ENCODE results near the gene ATP10A. TPM values are rescaled to one million over a fixed set of nuclear protein-coding genes. Genes with fewer than 3 reads are reported as not detected.

The ATP10A gene
- polyA plus RNA-seq, 1 donor from 2014 or later, result not detected

DNA sequence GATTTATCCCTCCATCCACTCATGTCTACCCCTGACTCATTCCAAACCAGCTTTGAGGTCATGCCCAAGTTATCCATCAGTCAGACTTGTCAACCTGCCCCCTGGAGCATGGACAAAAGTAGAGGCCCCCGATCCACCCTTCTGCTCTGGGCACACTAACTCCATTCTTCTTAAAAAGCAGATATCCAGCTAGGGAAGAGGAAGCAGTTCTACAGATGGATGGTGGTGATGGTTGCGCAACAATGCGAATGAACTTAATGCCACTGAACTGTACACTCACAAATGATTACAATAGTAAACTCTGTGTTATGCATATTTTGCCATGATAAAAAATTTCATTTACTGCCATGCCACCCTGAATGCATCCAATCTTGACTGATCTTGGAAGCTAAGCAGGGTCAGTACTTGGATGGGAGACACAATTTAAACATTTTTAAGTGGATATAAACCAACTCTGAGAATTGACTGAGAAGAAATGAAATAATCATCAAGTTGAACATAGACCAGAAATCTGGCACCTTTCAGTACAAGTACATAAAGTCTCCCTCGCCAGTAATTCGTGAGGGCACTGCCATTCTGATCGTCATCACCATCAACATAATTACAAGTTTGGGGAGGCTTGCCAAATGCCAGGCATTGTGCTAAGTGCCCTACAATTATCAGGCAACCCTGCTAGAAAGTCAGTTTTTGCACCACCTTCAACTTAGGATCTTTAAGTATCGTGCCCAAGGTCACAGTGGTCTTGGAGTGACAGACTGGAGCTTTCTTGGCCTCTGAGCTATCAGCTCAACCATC is 124.8 kb downstream of the ATP10A start:
- H3K36me3 ChIP-seq (ENCODE audit: insufficient read depth, low read length), result no peaks in the 10 kb centered on the region
- TF ChIP-seq SMC3 (conservative IDR thresholded peaks at IDR 0.05; ENCODE audit: poor library complexity) (no peak), TAF1 (IDR thresholded peaks at IDR 0.05; ENCODE audit: low read depth) (no peak), RAD21 (conservative IDR thresholded peaks at IDR 0.05) (no peak), EP300 (conservative IDR thresholded peaks at IDR 0.05; ENCODE audit: poor library complexity, severe bottlenecking) (no peak), POLR2AphosphoS5 (IDR thresholded peaks at IDR 0.05) (no peak)
- TF ChIP-seq, protein P1, sequence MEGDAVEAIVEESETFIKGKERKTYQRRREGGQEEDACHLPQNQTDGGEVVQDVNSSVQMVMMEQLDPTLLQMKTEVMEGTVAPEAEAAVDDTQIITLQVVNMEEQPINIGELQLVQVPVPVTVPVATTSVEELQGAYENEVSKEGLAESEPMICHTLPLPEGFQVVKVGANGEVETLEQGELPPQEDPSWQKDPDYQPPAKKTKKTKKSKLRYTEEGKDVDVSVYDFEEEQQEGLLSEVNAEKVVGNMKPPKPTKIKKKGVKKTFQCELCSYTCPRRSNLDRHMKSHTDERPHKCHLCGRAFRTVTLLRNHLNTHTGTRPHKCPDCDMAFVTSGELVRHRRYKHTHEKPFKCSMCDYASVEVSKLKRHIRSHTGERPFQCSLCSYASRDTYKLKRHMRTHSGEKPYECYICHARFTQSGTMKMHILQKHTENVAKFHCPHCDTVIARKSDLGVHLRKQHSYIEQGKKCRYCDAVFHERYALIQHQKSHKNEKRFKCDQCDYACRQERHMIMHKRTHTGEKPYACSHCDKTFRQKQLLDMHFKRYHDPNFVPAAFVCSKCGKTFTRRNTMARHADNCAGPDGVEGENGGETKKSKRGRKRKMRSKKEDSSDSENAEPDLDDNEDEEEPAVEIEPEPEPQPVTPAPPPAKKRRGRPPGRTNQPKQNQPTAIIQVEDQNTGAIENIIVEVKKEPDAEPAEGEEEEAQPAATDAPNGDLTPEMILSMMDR (IDR thresholded peaks at IDR 0.05; ENCODE audit: poor library complexity, severe bottlenecking), result no peak
- H2AFZ ChIP-seq (ENCODE audit: low read depth, low read length), result no peak overlapping the region
- no peak overlapping the region for H3K9ac ChIP-seq (ENCODE audit: low read length)
- H3K27me3 ChIP-seq (ENCODE audit: insufficient read depth, low read depth, low read length), result no peaks in the 10 kb centered on the region
- H3F3A ChIP-seq (ENCODE audit: insufficient read depth, low read length, poor library complexity, severe bottlenecking), result peaks cover 5% of the 10 kb centered on the region
- H3K4me2 ChIP-seq (ENCODE audit: low read length), result no peak overlapping the region
- no peaks in the 10 kb centered on the region for H4K20me1 ChIP-seq (ENCODE audit: insufficient read depth)
- no peak overlapping the region for H3K4me3 ChIP-seq (ENCODE audit: low read length)
- H3K9me2 ChIP-seq (ENCODE audit: insufficient read depth, low read length), result no peaks in the 10 kb centered on the region
- H3K79me2 ChIP-seq (replicated peaks; ENCODE audit: insufficient read depth, low read length), result no peaks in the 10 kb centered on the region
- H3K27ac ChIP-seq (ENCODE audit: low read length), result no peak overlapping the region
- no peaks in the 10 kb centered on the region for H3K9me3 ChIP-seq (ENCODE audit: low read length)

DNA sequence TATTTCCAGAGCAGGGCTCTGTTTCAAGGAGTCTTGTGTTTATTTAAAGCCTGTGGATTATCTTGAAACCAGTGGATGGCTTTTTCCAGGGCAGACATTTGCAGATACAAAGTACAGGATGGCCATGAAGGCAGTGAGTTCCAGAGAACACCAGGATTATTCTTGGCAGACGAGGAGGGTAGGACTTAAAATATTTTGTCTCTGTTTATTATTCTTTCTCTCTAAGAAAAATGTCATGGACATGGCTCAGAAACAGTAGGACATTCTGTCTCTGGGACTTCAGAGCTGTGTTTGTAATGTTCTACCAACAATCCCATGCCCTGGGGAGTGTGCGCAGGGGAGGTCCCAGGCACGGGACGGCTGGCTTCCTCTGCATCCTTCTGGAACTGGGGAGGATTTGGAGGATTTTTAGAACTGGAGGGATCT is 125.9 kb downstream of the ATP10A start:
- Histone ChIP-seq H3K36me3 (ENCODE audit: insufficient read depth, low read length) (no peaks in the 10 kb centered on the region), H3K27ac (ENCODE audit: low read length) (no peak overlapping the region), H3K9me2 (ENCODE audit: insufficient read depth, low read length) (no peaks in the 10 kb centered on the region), H3K9me3 (ENCODE audit: low read length) (no peaks in the 10 kb centered on the region), H3K9ac (ENCODE audit: low read length) (no peak overlapping the region), H3F3A (ENCODE audit: insufficient read depth, low read length, poor library complexity, severe bottlenecking) (peaks cover 5% of the 10 kb centered on the region), H3K79me2 (replicated peaks; ENCODE audit: insufficient read depth, low read length) (no peaks in the 10 kb centered on the region), H4K20me1 (ENCODE audit: insufficient read depth) (no peaks in the 10 kb centered on the region), H2AFZ (ENCODE audit: low read depth, low read length) (no peak overlapping the region), H3K4me3 (ENCODE audit: low read length) (no peak overlapping the region), H3K4me2 (ENCODE audit: low read length) (no peak overlapping the region), H3K27me3 (ENCODE audit: insufficient read depth, low read depth, low read length) (no peaks in the 10 kb centered on the region)
- TF ChIP-seq, protein P1 (IDR thresholded peaks at IDR 0.05; ENCODE audit: poor library complexity, severe bottlenecking), result no peak
- no peak for TF ChIP-seq EZH2 (IDR thresholded peaks at IDR 0.05; ENCODE audit: borderline replicate concordance, insufficient read depth, low read length, poor library complexity, severe bottlenecking)
- no peak for TF ChIP-seq RAD21 (conservative IDR thresholded peaks at IDR 0.05)
- TF ChIP-seq EP300 (conservative IDR thresholded peaks at IDR 0.05; ENCODE audit: poor library complexity, severe bottlenecking), result no peak
- TF ChIP-seq, protein P2, sequence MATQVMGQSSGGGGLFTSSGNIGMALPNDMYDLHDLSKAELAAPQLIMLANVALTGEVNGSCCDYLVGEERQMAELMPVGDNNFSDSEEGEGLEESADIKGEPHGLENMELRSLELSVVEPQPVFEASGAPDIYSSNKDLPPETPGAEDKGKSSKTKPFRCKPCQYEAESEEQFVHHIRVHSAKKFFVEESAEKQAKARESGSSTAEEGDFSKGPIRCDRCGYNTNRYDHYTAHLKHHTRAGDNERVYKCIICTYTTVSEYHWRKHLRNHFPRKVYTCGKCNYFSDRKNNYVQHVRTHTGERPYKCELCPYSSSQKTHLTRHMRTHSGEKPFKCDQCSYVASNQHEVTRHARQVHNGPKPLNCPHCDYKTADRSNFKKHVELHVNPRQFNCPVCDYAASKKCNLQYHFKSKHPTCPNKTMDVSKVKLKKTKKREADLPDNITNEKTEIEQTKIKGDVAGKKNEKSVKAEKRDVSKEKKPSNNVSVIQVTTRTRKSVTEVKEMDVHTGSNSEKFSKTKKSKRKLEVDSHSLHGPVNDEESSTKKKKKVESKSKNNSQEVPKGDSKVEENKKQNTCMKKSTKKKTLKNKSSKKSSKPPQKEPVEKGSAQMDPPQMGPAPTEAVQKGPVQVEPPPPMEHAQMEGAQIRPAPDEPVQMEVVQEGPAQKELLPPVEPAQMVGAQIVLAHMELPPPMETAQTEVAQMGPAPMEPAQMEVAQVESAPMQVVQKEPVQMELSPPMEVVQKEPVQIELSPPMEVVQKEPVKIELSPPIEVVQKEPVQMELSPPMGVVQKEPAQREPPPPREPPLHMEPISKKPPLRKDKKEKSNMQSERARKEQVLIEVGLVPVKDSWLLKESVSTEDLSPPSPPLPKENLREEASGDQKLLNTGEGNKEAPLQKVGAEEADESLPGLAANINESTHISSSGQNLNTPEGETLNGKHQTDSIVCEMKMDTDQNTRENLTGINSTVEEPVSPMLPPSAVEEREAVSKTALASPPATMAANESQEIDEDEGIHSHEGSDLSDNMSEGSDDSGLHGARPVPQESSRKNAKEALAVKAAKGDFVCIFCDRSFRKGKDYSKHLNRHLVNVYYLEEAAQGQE (IDR thresholded peaks at IDR 0.05; ENCODE audit: borderline replicate concordance), result no peak
- TF ChIP-seq SMC3 (conservative IDR thresholded peaks at IDR 0.05; ENCODE audit: poor library complexity), result no peak
- TF ChIP-seq POLR2AphosphoS5 (IDR thresholded peaks at IDR 0.05), result no peak
- TF ChIP-seq TAF1 (IDR thresholded peaks at IDR 0.05; ENCODE audit: low read depth), result no peak
- TF ChIP-seq MXI1 (conservative IDR thresholded peaks at IDR 0.05; ENCODE audit: poor library complexity, severe bottlenecking), result no peak

Measured in neural cell (in vitro differentiated cells).